Progenitor cell of endocrine pancreas (in vitro differentiated cells): ENCODE results near the gene VDAC1. TPM values are rescaled to one million over a fixed set of nuclear protein-coding genes. Genes with fewer than 3 reads are reported as not detected.
"Not testable (repeated sequence)": the region's sequence is repeated elsewhere in the genome, so short reads cannot be mapped to it uniquely, and the experiment has no call there.

ENCODE experiments used
- DNase-seq: peaks from one replicate; pipeline ENCODE4 v3.0.0; 2021; ENCODE audit warnings: low spot score; ENCODE audit not compliant: unreplicated experiment
- H3K27ac Mint-ChIP-seq: 2 replicates; pipeline ENCODE4 v1.8.0; 2021; ENCODE audit warnings: mild to moderate bottlenecking, moderate library complexity, mixed read lengths
- H3K27me3 Mint-ChIP-seq: 2 replicates; pipeline ENCODE4 v1.8.0; 2021; ENCODE audit warnings: mixed read lengths
- H3K36me3 Mint-ChIP-seq: 2 replicates; pipeline ENCODE4 v1.8.0; 2022; ENCODE audit warnings: mixed read lengths; ENCODE audit not compliant: insufficient read depth
- H3K4me1 Mint-ChIP-seq: 2 replicates; pipeline ENCODE4 v1.8.0; 2021; ENCODE audit warnings: low read depth, mixed read lengths
- H3K4me3 Mint-ChIP-seq: 2 replicates; pipeline ENCODE4 v1.8.0; 2021; ENCODE audit warnings: low read depth, mild to moderate bottlenecking, moderate library complexity, mixed read lengths
- H3K9me3 Mint-ChIP-seq: 2 replicates; pipeline ENCODE4 v1.8.0; 2021; ENCODE audit warnings: low read depth, mixed read lengths
- CTCF ChIP-seq: fragments of 200-600 bp; sonication (generic); IDR thresholded peaks from one replicate; pipeline ENCODE4 v1.5.0; 2021; ENCODE audit warnings: antibody characterized with exemption, mild to moderate bottlenecking; ENCODE audit not compliant: unreplicated experiment
- total RNA-seq: library from RNA; stranded (reverse); gene quantifications from 2 replicates; pipeline ENCODE4 v1.2.1, GENCODE V29; 2021

Gene VDAC1
- total RNA-seq, 1 donor from 2014 or later: 123 TPM

GRCh38 chr5:133942614-133943474, 61.9 kb downstream of the VDAC1 start:
- Mint-ChIP-seq H3K27me3 (peaks cover 12% of the 10 kb centered on the region), H3K36me3 (no peaks in the 10 kb centered on the region), H3K27ac (no peak overlapping the region), H3K4me3 (no peak overlapping the region), H3K4me1 (peaks cover 25% of the 10 kb centered on the region), H3K9me3 (peaks cover 3% of the 10 kb centered on the region)
- TF ChIP-seq CTCF: no peak
- DNase-seq: no peak

GRCh38 chr5:133941456-133942196, 63.1 kb downstream of the VDAC1 start:
- no peaks in the 10 kb centered on the region for H3K36me3 Mint-ChIP-seq
- peaks cover 7% of the 10 kb centered on the region for H3K27me3 Mint-ChIP-seq
- no peak overlapping the region for H3K4me3 Mint-ChIP-seq
- no peak for DNase-seq
- peaks cover 26% of the 10 kb centered on the region for H3K4me1 Mint-ChIP-seq
- no peak overlapping the region for H3K27ac Mint-ChIP-seq
- no peak for TF ChIP-seq CTCF
- peaks cover 3% of the 10 kb centered on the region for H3K9me3 Mint-ChIP-seq

GRCh38 chr5:133939668-133940067, 65.1 kb downstream of the VDAC1 start:
- Mint-ChIP-seq H3K4me3 (no peak overlapping the region), H3K9me3 (peaks cover 3% of the 10 kb centered on the region), H3K4me1 (peaks cover 23% of the 10 kb centered on the region), H3K36me3 (no peaks in the 10 kb centered on the region), H3K27me3 (peaks cover 3% of the 10 kb centered on the region), H3K27ac (no peak overlapping the region)
- DNase-seq: no peak
- TF ChIP-seq CTCF: no peak

- peak overlapping the region; percentile 10 for H3K27ac Mint-ChIP-seq
- TF ChIP-seq CTCF: no peak
- peaks cover 19% of the 10 kb centered on the region for H3K4me1 Mint-ChIP-seq
- no peaks in the 10 kb centered on the region for H3K36me3 Mint-ChIP-seq
- peaks cover 3% of the 10 kb centered on the region for H3K9me3 Mint-ChIP-seq
- H3K4me3 Mint-ChIP-seq: no peak overlapping the region
- peaks cover 4% of the 10 kb centered on the region for H3K27me3 Mint-ChIP-seq
- DNase-seq: no peak
These were observed 65.8 kb downstream of the VDAC1 start for GRCh38 chr5:133938929-133939328.

GRCh38 chr5:133938039-133938821, 66.5 kb downstream of the VDAC1 start:
- H3K4me3 Mint-ChIP-seq: no peak overlapping the region
- peak overlapping the region; percentile 76 for H3K27ac Mint-ChIP-seq

GRCh38 chr5:133937628-133938027, 67.1 kb downstream of the VDAC1 start:
- peaks cover 19% of the 10 kb centered on the region for H3K4me1 Mint-ChIP-seq
- H3K36me3 Mint-ChIP-seq, H3K4me3 Mint-ChIP-seq, H3K27me3 Mint-ChIP-seq, DNase-seq, H3K9me3 Mint-ChIP-seq, H3K27ac Mint-ChIP-seq: not testable (repeated sequence)

More at GRCh38 chr5:133938039-133938821, 66.5 kb downstream of the VDAC1 start:
- TF ChIP-seq CTCF: no peak
- DNase-seq: no peak
- Mint-ChIP-seq H3K4me1 (peaks cover 19% of the 10 kb centered on the region), H3K27me3 (peaks cover 4% of the 10 kb centered on the region), H3K9me3 (peaks cover 3% of the 10 kb centered on the region), H3K36me3 (no peaks in the 10 kb centered on the region)
